ENCODE data around the gene CLDN25.
"Not testable (repeated sequence)": the region's sequence is repeated elsewhere in the genome, so short reads cannot be mapped to it uniquely, and the experiment has no call there.

CLDN25 gene

GRCh38 chr11:113779496-113779895, at the start of gene CLDN25:
Gene CLDN25 (plus strand): TSS chr11:113779796. CDS start chr11:113779796, 0 bp downstream.
- in situ Hi-C loops (cut with HindIII; ENCODE audit: low sequenced_read_pairs), result no loop called here

GRCh38 chr11:113730887-113731726, 48.5 kb upstream of the CLDN25 start:
- in situ Hi-C loops (cut with HindIII; ENCODE audit: low sequenced_read_pairs), result no loop called here

- in situ Hi-C loops (cut with HindIII; ENCODE audit: low sequenced_read_pairs), result no loop called here
Measured at GRCh38 chr11:113732092-113732491, 47.5 kb upstream of the CLDN25 start.

- in situ Hi-C loops (cut with HindIII; ENCODE audit: low sequenced_read_pairs), result no loop called here
Measured at GRCh38 chr11:113736323-113736722, 43.3 kb upstream of the CLDN25 start.

- in situ Hi-C loops (cut with HindIII; ENCODE audit: low sequenced_read_pairs), result no loop called here
Measured at GRCh38 chr11:113752932-113753331, 26.7 kb upstream of the CLDN25 start.

- in situ Hi-C loops (cut with HindIII; ENCODE audit: low sequenced_read_pairs), result no loop called here
Measured at GRCh38 chr11:113760241-113760640, 19.4 kb upstream of the CLDN25 start.

DNA sequence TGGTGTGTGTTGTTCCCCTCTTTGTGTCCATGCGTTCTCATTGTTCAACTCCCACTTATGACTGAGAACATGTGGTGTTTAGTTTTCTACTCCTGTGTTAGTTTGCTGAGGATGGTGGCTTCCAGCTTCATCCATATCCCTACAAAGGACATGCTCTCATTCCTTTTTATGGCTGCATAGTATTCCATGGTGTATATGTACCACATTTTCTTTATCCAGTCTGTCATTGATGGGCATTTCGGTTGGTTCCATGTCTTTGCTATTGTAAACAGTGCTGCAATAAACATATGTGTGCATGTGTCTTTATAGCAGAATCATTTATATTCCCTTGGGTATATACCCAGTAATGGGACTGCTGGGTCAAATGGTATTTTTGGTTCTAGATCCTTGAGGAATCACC, 16.6 kb upstream of the CLDN25 start:
- in situ Hi-C loops (cut with HindIII; ENCODE audit: low sequenced_read_pairs), result not testable (repeated sequence)

GRCh38 chr11:113764527-113765219, 14.9 kb upstream of the CLDN25 start:
- in situ Hi-C loops (cut with HindIII; ENCODE audit: low sequenced_read_pairs), result no loop called here

DNA sequence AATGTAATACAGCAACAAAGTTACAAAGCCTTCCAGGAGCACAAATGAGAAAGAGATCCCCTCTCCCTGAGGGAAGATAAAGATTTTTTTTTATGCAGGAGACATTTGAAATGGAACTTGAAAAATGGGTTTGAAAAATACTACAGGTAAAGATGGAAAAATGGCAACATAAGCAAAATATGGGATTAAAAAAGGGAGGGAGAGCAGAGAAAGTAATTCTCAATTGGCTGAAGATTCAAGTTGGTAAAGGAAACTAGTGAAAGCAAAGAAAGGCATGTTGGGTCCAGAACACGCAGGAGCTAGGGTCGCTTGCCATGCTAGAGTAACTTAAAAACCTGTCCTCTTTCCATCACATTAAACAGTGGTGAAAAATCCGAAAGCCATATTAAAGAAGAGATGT, 7.6 kb upstream of the CLDN25 start:
- in situ Hi-C loops (cut with HindIII; ENCODE audit: low sequenced_read_pairs), result no loop called here

DNA sequence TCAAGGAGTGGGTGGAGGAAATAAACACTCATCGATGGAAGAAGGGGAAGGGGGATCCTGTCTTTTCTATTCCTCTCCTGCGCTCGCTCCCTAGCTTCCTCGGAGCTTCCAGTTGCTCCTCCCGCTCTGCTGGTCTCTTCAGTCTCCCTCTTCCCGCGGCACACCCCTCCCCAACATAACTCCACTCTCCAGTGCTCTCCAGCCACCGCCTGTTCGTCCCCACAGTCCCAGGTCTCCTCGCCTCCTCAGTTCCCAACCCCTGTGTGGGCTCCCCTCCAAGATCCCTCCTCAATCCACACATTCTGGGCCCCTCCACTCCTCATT, 6.5 kb upstream of the CLDN25 start:
- in situ Hi-C loops (cut with HindIII; ENCODE audit: low sequenced_read_pairs), result no loop called here

GRCh38 chr11:113773416-113774173, 6.0 kb upstream of the CLDN25 start, which contains the start of gene ZW10:
Gene ZW10 (minus strand): TSS chr11:113773692. CDS start chr11:113773666, 26 bp downstream.
- in situ Hi-C loops (cut with HindIII; ENCODE audit: low sequenced_read_pairs), result no loop called here

- in situ Hi-C loops (cut with HindIII; ENCODE audit: low sequenced_read_pairs), result no loop called here
Measured at GRCh38 chr11:113774174-113774503, 5.5 kb upstream of the CLDN25 start.

- in situ Hi-C loops (cut with HindIII; ENCODE audit: low sequenced_read_pairs), result no loop called here
Measured at GRCh38 chr11:113778111-113778910, 1.3 kb upstream of the CLDN25 start.

DNA sequence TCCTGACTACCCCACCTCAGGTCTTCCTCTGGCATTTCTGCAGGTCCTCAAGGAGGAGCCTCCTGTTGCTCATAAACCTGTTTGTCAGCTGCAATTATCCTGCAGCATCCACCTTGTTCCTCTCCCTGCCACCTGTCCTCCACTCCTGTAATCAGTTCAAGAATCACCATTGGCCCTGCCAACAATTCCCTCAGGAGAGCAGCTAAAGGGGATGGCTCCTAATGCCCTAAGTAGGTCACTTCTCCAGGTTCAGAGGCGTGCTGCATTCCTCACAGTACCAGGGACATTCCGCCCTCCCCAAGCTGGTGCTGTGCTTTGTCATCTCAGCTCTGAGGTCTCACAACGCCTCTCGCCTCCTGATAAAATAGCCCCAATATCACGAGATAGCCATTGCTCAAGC, 2.1 kb downstream of the CLDN25 start:
- in situ Hi-C loops (cut with HindIII; ENCODE audit: low sequenced_read_pairs), result no loop called here

DNA sequence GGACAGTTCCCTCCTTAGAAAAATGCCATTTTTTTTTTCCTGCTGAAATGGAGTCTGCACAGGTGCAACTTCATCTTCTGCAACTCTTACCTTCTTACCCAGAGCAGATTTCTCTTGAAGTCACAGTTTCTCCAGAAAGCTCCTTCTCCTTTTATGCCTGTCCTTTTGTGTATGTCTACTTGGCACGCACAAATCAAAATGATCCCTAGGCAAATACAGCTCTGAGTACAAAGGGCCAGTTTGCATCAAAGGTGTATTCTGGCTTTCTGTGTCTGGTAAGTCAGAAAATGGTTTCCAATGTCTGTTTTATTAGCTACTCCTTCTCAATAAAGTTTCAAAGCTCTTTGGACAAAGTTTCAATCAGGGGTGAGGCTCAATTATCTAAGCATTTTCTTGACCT, 2.5 kb downstream of the CLDN25 start:
- in situ Hi-C loops (cut with HindIII; ENCODE audit: low sequenced_read_pairs), result no loop called here

DNA sequence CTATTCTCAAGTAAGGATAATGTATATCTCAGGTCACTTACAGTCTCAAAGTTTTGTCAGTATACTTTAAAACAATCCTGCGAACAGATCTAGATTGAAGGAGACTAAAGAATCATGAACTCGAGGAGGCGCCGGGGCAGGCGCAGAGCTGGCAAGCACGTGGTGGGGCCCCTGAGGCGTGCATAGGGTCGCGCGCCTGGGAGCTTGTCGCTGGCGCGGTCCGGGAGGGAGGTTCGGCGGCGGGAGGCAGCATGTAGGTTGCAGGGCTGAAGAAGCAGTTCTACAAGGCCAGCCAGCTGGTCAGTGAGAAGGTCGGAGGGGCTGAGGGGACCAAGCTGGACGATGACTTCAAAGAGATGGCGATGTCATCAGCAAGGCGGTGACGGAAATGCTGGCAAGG, 9.4 kb downstream of the CLDN25 start:
- in situ Hi-C loops (cut with HindIII; ENCODE audit: low sequenced_read_pairs), result not testable (repeated sequence)

DNA sequence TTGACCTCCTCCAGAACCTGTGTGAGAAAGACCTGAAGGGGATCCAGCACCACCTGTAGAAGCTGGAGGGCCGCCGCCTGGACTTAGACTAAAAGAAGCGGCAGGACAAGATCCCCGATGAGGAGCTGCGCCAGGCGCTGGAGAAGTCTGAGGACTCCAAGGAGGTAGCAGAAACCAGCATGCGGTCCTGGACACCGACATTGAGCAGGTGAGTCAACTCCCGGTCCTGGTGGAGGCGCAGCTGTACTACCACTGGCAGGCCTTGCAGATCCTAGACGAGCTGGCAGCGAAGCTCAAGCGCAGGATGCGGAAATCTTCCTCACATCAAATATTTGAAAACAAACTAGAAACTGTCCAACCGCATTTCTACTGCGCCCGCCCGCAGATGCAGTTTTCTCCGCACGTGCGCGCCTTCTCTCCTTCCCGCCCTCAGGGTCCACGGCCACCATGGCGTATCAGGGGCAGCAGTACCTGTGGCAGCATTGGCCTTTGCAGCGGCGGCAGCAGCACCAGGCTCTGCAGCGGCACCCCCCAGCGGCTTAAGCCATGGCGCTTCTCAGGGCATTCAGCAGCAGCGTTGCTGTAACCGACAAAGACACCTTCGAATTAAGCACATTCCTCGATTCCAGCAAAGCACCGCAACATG, 10.2 kb downstream of the CLDN25 start:
- in situ Hi-C loops (cut with HindIII; ENCODE audit: low sequenced_read_pairs), result no loop called here

- in situ Hi-C loops (cut with HindIII; ENCODE audit: low sequenced_read_pairs), result no loop called here
Measured at GRCh38 chr11:113796663-113797259, 17.2 kb downstream of the CLDN25 start.

DNA sequence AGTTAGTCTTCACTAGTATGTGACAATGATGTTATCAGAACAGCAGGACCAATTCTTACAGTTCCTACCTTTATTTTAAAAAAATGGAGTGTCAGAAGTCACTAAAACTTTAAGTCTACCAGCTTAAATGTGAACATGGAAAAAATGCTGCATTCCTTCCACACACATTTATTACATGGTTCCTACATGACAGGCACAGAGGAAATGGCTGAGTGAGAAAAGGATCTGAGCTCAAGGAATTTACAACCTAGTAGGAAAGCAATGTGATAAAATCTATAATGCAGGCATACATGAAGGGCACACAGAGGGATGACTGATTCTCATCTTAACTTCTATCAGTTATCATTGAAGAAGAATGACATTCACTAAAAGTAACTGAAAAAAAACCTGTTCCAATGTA, 23.0 kb downstream of the CLDN25 start:
- in situ Hi-C loops (cut with HindIII; ENCODE audit: low sequenced_read_pairs), result no loop called here

- in situ Hi-C loops (cut with HindIII; ENCODE audit: low sequenced_read_pairs), result no loop called here
Measured at GRCh38 chr11:113805640-113806039, 26.0 kb downstream of the CLDN25 start.

All from DLD1 (cell line).